ENCODE data around the gene LENG1. TPM values are rescaled to one million over a fixed set of nuclear protein-coding genes. Genes with fewer than 3 reads are reported as not detected.

Gene LENG1
- 3.7 and 4.0 TPM in 2 replicates for total RNA-seq

GRCh38 chr19:54159352-54160181 lies at the start of gene LENG1:
Gene LENG1 (minus strand): TSS chr19:54159721. CDS start chr19:54159695, 26 bp downstream.

GRCh38 chr19:54191011-54191810 lies 31.7 kb upstream of the LENG1 start, which contains the start of gene TSEN34:
Gene TSEN34 (plus strand): TSS chr19:54191308. CDS start chr19:54191365, 57 bp downstream.

GRCh38 chr19:54189145-54189734 lies 29.7 kb upstream of the LENG1 start, which contains the start of gene MBOAT7:
Gene MBOAT7 (minus strand): TSS chr19:54189580. CDS start chr19:54188508, 1,072 bp downstream.

GRCh38 chr19:54172471-54173358 lies 13.2 kb upstream of the LENG1 start, which contains the start of gene TMC4:
Gene TMC4 (minus strand): TSS chr19:54173160. CDS start chr19:54173117, 43 bp downstream.

GRCh38 chr19:54137699-54138488 lies 21.6 kb downstream of the LENG1 start, which contains the start of gene CNOT3:
Gene CNOT3 (plus strand): TSS chr19:54137762. CDS start chr19:54142979, 5,217 bp downstream.

GRCh38 chr19:54115109-54116063 lies 44.1 kb downstream of the LENG1 start, which contains the start of the genes PRPF31 and TFPT:
Gene PRPF31 (plus strand): TSS chr19:54115754. CDS start chr19:54118279, 2,525 bp downstream.
Gene TFPT (minus strand): TSS chr19:54115657. CDS start chr19:54115269, 388 bp downstream.

Other genes with a start within 250 kb of the LENG1 start
- under 0.01 TPM in 2 replicates for gene CACNG8, start 196.8 kb downstream of the LENG1 start, total RNA-seq
- gene CACNG6, start 168.1 kb downstream of the LENG1 start, total RNA-seq: 0.18 and 1.2 TPM in 2 replicates
- gene VSTM1, start 95.8 kb downstream of the LENG1 start, total RNA-seq: not detected in 2 replicates
- gene TARM1, start 78.4 kb downstream of the LENG1 start, total RNA-seq: not detected in 2 replicates
- under 0.01 TPM in 1 of 2 replicates, not detected in the other for gene OSCAR, start 58.9 kb downstream of the LENG1 start, total RNA-seq
- gene NDUFA3, start 56.9 kb downstream of the LENG1 start, total RNA-seq: 10.3 and 42.7 TPM in 2 replicates
- 22.0 and 31.4 TPM in 2 replicates for gene TFPT, start 44.1 kb downstream of the LENG1 start, total RNA-seq
- 79.4 and 89.7 TPM in 2 replicates for gene PRPF31, start 44.0 kb downstream of the LENG1 start, total RNA-seq
- gene CNOT3, start 22.0 kb downstream of the LENG1 start, total RNA-seq: 10.3 and 26.2 TPM in 2 replicates
- gene TMC4, start 13.4 kb upstream of the LENG1 start, total RNA-seq: not detected in 2 replicates
- gene MBOAT7, start 29.9 kb upstream of the LENG1 start, total RNA-seq: 257 and 295 TPM in 2 replicates
- gene TSEN34, start 31.6 kb upstream of the LENG1 start, total RNA-seq: 126 and 135 TPM in 2 replicates
- gene RPS9, start 41.1 kb upstream of the LENG1 start, total RNA-seq: 2,808 and 2,848 TPM in 2 replicates
- not detected in 2 replicates for gene LILRB3, start 63.3 kb upstream of the LENG1 start, total RNA-seq
- gene LILRA6, start 83.1 kb upstream of the LENG1 start, total RNA-seq: not detected in 2 replicates
- gene LILRB5, start 97.6 kb upstream of the LENG1 start, total RNA-seq: not detected in 2 replicates
- not detected in 2 replicates for gene LILRB2, start 121.4 kb upstream of the LENG1 start, total RNA-seq
- not detected in 2 replicates for gene LILRA5, start 153.4 kb upstream of the LENG1 start, total RNA-seq
- not detected in 2 replicates for gene LILRA4, start 179.4 kb upstream of the LENG1 start, total RNA-seq
- not detected in 2 replicates for gene LAIR1, start 205.2 kb upstream of the LENG1 start, total RNA-seq

All from myometrial cell (primary cell).